ENCODE data around the gene RAD51B.

RAD51B gene

DNA sequence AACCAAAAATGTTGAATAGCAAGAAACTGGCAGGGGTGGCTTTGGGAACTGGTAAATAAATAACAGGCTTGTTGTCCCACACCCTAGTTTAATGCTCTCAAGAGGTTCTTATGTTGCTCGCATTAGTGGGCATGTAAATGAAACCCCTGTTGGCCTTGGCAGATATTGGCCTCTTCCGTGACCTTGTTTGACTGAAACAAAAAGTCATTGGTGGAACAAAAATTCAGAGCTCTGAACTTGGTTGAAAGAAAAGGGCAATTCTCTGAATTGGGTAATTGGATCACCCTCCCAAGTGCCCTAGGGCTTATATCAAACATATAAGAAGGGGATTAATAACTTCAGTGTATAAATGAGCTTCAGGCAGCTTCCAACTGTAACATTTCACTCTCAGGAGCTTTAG lies 547.1 kb downstream of the RAD51B start:
- no CpG with 5 or more reads among the region's 2 CpGs for WGBS (ENCODE audit: extremely low coverage, insufficient coverage, low lambda C conversion rate)

DNA sequence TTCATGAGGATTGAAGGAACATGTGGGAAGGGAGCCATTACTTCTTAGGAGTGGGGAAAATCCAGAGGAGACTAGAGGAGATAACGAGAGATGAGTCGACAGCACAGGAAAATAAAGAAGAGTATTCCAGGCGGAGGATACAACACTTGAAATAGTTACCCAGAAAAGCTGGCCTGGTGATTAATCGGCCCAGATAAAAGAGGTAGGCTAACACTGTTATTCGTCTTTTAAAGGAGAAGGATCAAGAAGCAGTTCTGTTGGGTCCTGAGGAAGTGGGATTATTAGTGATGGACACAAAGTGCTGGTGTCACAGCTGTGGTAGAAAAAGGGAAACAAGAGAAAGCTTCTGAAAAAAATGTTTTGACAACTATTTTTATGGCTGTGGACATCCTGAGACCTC lies 548.0 kb downstream of the RAD51B start:
- H3K56ac ChIP-seq (ENCODE audit: low read length), result no peak overlapping the region
- H3K4me3 ChIP-seq (ENCODE audit: low read length), result no peak overlapping the region
- no peaks in the 10 kb centered on the region for H3K79me2 ChIP-seq (ENCODE audit: control insufficient read depth, insufficient read depth, low read length)
- H3K27ac ChIP-seq (ENCODE audit: low read depth, low read length), result no peak overlapping the region
- H3K9ac ChIP-seq (ENCODE audit: low read length), result no peak overlapping the region
- no CpG with 5 or more reads among the region's 5 CpGs for WGBS (ENCODE audit: extremely low coverage, insufficient coverage, low lambda C conversion rate)
- H3K4ac ChIP-seq (ENCODE audit: low read depth, low read length), result no peak overlapping the region
- no peak overlapping the region for H3K18ac ChIP-seq (ENCODE audit: low read length)
- no peaks in the 10 kb centered on the region for H3K79me1 ChIP-seq (ENCODE audit: low read length)
- no peak overlapping the region for H2BK120ac ChIP-seq (ENCODE audit: low read depth, low read length)
- no peak overlapping the region for H3K23ac ChIP-seq (ENCODE audit: low read length)
- no peak overlapping the region for H3K4me2 ChIP-seq (ENCODE audit: low read length)
- H3K4me1 ChIP-seq (ENCODE audit: control insufficient read depth, low read depth, low read length), result no peaks in the 10 kb centered on the region
- no peaks in the 10 kb centered on the region for H3K36me3 ChIP-seq (ENCODE audit: control insufficient read depth, insufficient read depth, low read length)
- H4K8ac ChIP-seq (ENCODE audit: low read depth, low read length), result no peak overlapping the region
- no peak overlapping the region for H2AK5ac ChIP-seq (ENCODE audit: low read length)
- no peak overlapping the region for H2BK15ac ChIP-seq (replicated peaks; ENCODE audit: low read depth)
- no peak overlapping the region for H4K5ac ChIP-seq (ENCODE audit: low read length)
- H2BK5ac ChIP-seq (ENCODE audit: low read length), result no peak overlapping the region
- no peaks in the 10 kb centered on the region for H3K27me3 ChIP-seq (ENCODE audit: insufficient read depth, low read length, poor library complexity)
- no peak for DNase-seq

More for the DNA sequence above, 547.1 kb downstream of the RAD51B start:
- Histone ChIP-seq H4K8ac (ENCODE audit: low read depth, low read length) (no peak overlapping the region), H3K27ac (ENCODE audit: low read depth, low read length) (no peak overlapping the region), H3K4me2 (ENCODE audit: low read length) (no peak overlapping the region), H3K4me1 (ENCODE audit: control insufficient read depth, low read depth, low read length) (no peaks in the 10 kb centered on the region), H3K79me2 (ENCODE audit: control insufficient read depth, insufficient read depth, low read length) (no peaks in the 10 kb centered on the region), H3K23ac (ENCODE audit: low read length) (no peak overlapping the region), H3K27me3 (ENCODE audit: insufficient read depth, low read length, poor library complexity) (no peaks in the 10 kb centered on the region), H4K5ac (ENCODE audit: low read length) (no peak overlapping the region), H2AK5ac (ENCODE audit: low read length) (no peak overlapping the region), H3K9ac (ENCODE audit: low read length) (no peak overlapping the region), H3K79me1 (ENCODE audit: low read length) (no peaks in the 10 kb centered on the region), H3K56ac (ENCODE audit: low read length) (no peak overlapping the region), H3K4ac (ENCODE audit: low read depth, low read length) (no peak overlapping the region), H2BK120ac (ENCODE audit: low read depth, low read length) (no peak overlapping the region), H3K4me3 (ENCODE audit: low read length) (no peak overlapping the region), H2BK15ac (replicated peaks; ENCODE audit: low read depth) (no peak overlapping the region), H2BK5ac (ENCODE audit: low read length) (no peak overlapping the region), H3K18ac (ENCODE audit: low read length) (no peak overlapping the region), H3K36me3 (ENCODE audit: control insufficient read depth, insufficient read depth, low read length) (no peaks in the 10 kb centered on the region)
- no peak for DNase-seq

DNA sequence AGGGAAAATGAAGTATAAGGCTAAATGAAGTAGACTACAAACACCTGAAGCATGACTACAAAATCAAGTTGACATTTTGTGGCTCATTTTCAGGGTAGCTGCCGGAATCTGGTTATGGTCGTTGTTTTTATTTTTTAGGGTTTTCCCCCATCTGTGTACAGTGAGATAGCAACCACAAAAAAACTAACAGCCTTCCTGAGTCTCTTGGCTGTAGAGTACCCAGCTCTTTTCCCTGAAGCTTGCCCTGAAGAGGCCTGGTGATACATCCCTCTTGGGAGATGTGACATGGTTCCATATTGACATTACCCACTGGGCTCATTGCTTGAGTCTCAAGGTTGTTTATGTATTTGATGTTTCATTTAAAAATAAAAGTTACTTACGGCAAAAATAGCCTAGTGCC lies 549.3 kb downstream of the RAD51B start:
- DNase-seq, result no peak
- Histone ChIP-seq H2BK15ac (replicated peaks; ENCODE audit: low read depth) (no peak overlapping the region), H4K8ac (ENCODE audit: low read depth, low read length) (no peak overlapping the region), H2BK5ac (ENCODE audit: low read length) (no peak overlapping the region), H2AK5ac (ENCODE audit: low read length) (no peak overlapping the region), H3K9ac (ENCODE audit: low read length) (no peak overlapping the region), H3K4me1 (ENCODE audit: control insufficient read depth, low read depth, low read length) (no peaks in the 10 kb centered on the region), H4K5ac (ENCODE audit: low read length) (no peak overlapping the region), H3K4me2 (ENCODE audit: low read length) (no peak overlapping the region), H3K27me3 (ENCODE audit: insufficient read depth, low read length, poor library complexity) (no peaks in the 10 kb centered on the region), H3K27ac (ENCODE audit: low read depth, low read length) (no peak overlapping the region), H3K36me3 (ENCODE audit: control insufficient read depth, insufficient read depth, low read length) (no peaks in the 10 kb centered on the region), H3K56ac (ENCODE audit: low read length) (no peak overlapping the region), H3K79me1 (ENCODE audit: low read length) (no peaks in the 10 kb centered on the region), H2BK120ac (ENCODE audit: low read depth, low read length) (no peak overlapping the region), H3K4me3 (ENCODE audit: low read length) (no peak overlapping the region), H3K18ac (ENCODE audit: low read length) (no peak overlapping the region), H3K4ac (ENCODE audit: low read depth, low read length) (no peak overlapping the region), H3K23ac (ENCODE audit: low read length) (no peak overlapping the region), H3K79me2 (ENCODE audit: control insufficient read depth, insufficient read depth, low read length) (no peaks in the 10 kb centered on the region)
- no CpG with 5 or more reads among the region's 3 CpGs for WGBS (ENCODE audit: extremely low coverage, insufficient coverage, low lambda C conversion rate)

DNA sequence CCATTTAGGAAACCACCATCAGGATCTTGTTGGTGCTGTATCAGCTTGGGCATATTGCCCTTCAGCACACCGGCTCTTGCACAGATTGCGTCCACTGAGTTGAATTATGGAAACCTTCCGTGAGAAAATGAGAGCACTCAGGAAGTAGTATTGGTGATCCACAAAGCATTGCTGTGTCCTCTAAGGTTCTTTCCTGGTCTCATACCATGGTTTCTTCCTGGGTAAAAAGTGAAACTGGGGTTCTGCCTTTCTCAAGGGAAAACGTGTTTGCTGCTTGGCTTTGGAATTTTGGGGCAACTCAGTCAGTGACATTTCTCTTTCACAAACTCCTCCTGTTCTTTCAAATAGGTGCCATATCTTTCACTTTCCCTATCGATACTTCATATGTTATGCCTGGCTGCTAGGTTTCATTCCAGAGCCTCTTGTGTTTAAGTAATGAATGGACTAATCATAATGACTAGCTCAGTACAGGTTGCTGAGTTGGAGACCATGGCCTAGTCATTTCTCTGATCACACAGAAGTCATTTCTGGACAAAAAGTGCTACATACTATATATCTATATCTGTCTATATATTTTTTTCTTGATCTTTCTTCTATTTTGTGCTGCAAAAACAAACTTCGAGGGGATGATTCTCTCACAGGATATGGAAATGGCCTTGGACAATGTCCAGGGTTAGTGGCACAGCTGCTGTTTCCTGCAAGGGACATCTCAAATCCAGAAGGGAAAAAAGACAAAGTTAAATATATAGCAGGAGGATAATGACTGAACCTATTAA lies 549.9 kb downstream of the RAD51B start:
- Histone ChIP-seq H3K27me3 (ENCODE audit: insufficient read depth, low read length, poor library complexity) (no peaks in the 10 kb centered on the region), H3K4me2 (ENCODE audit: low read length) (no peak overlapping the region), H3K4me1 (ENCODE audit: control insufficient read depth, low read depth, low read length) (no peaks in the 10 kb centered on the region), H3K27ac (ENCODE audit: low read depth, low read length) (no peak overlapping the region), H4K5ac (ENCODE audit: low read length) (no peak overlapping the region), H3K23ac (ENCODE audit: low read length) (no peak overlapping the region), H3K18ac (ENCODE audit: low read length) (no peak overlapping the region), H2BK5ac (ENCODE audit: low read length) (no peak overlapping the region), H3K4ac (ENCODE audit: low read depth, low read length) (no peak overlapping the region), H3K79me2 (ENCODE audit: control insufficient read depth, insufficient read depth, low read length) (no peaks in the 10 kb centered on the region), H3K56ac (ENCODE audit: low read length) (no peak overlapping the region), H3K79me1 (ENCODE audit: low read length) (no peaks in the 10 kb centered on the region), H2BK15ac (replicated peaks; ENCODE audit: low read depth) (no peak overlapping the region), H2AK5ac (ENCODE audit: low read length) (no peak overlapping the region), H4K8ac (ENCODE audit: low read depth, low read length) (no peak overlapping the region), H3K36me3 (ENCODE audit: control insufficient read depth, insufficient read depth, low read length) (no peaks in the 10 kb centered on the region), H3K4me3 (ENCODE audit: low read length) (no peak overlapping the region), H2BK120ac (ENCODE audit: low read depth, low read length) (no peak overlapping the region), H3K9ac (ENCODE audit: low read length) (no peak overlapping the region)
- no peak for DNase-seq
- WGBS (ENCODE audit: extremely low coverage, insufficient coverage, low lambda C conversion rate), result no CpG with 5 or more reads among the region's 6 CpGs

GRCh38 chr14:68370057-68370360 lies 550.4 kb downstream of the RAD51B start:
- no peak overlapping the region for H2AK5ac ChIP-seq (ENCODE audit: low read length)
- no peak overlapping the region for H3K56ac ChIP-seq (ENCODE audit: low read length)
- no peak overlapping the region for H2BK15ac ChIP-seq (replicated peaks; ENCODE audit: low read depth)
- no peak overlapping the region for H3K23ac ChIP-seq (ENCODE audit: low read length)
- no peak overlapping the region for H3K9ac ChIP-seq (ENCODE audit: low read length)
- H3K4me1 ChIP-seq (ENCODE audit: control insufficient read depth, low read depth, low read length), result peaks cover 4% of the 10 kb centered on the region
- H3K27ac ChIP-seq (ENCODE audit: low read depth, low read length), result no peak overlapping the region
- no peak overlapping the region for H3K4me2 ChIP-seq (ENCODE audit: low read length)
- no peaks in the 10 kb centered on the region for H3K79me2 ChIP-seq (ENCODE audit: control insufficient read depth, insufficient read depth, low read length)
- H4K8ac ChIP-seq (ENCODE audit: low read depth, low read length), result no peak overlapping the region
- no peaks in the 10 kb centered on the region for H3K36me3 ChIP-seq (ENCODE audit: control insufficient read depth, insufficient read depth, low read length)
- no peak overlapping the region for H3K4me3 ChIP-seq (ENCODE audit: low read length)
- H3K18ac ChIP-seq (ENCODE audit: low read length), result no peak overlapping the region
- no peak overlapping the region for H2BK5ac ChIP-seq (ENCODE audit: low read length)
- H3K27me3 ChIP-seq (ENCODE audit: insufficient read depth, low read length, poor library complexity), result no peaks in the 10 kb centered on the region
- no peak overlapping the region for H4K5ac ChIP-seq (ENCODE audit: low read length)
- no peak overlapping the region for H3K4ac ChIP-seq (ENCODE audit: low read depth, low read length)
- no peak for DNase-seq
- H2BK120ac ChIP-seq (ENCODE audit: low read depth, low read length), result no peak overlapping the region
- no peaks in the 10 kb centered on the region for H3K79me1 ChIP-seq (ENCODE audit: low read length)

DNA sequence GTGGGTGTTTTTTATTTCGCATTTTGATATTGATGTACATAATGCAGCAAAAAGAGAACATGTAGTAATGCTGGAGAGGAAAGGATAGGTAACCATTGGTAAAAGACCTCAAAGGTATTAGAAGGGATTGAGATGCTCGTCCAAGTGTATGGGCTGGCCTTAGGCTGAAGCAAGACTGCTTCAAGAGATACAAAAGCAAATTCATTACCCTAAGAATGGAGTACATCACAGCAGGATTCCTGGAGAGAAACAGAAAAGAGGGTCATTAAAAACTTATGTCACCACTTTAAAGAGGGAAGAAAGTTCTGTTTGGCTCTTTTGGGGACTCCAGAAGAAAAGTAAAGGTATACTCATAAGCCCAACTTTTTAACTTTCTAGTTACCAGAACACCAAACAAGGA lies 552.8 kb downstream of the RAD51B start:
- Histone ChIP-seq H3K27me3 (ENCODE audit: insufficient read depth, low read length, poor library complexity) (no peaks in the 10 kb centered on the region), H3K79me1 (ENCODE audit: low read length) (no peaks in the 10 kb centered on the region), H3K23ac (ENCODE audit: low read length) (no peak overlapping the region), H2BK120ac (ENCODE audit: low read depth, low read length) (no peak overlapping the region), H3K18ac (ENCODE audit: low read length) (no peak overlapping the region), H3K9ac (ENCODE audit: low read length) (no peak overlapping the region), H2AK5ac (ENCODE audit: low read length) (no peak overlapping the region), H3K56ac (ENCODE audit: low read length) (no peak overlapping the region), H3K27ac (ENCODE audit: low read depth, low read length) (no peak overlapping the region), H3K4me2 (ENCODE audit: low read length) (no peak overlapping the region), H2BK15ac (replicated peaks; ENCODE audit: low read depth) (no peak overlapping the region), H3K4me3 (ENCODE audit: low read length) (no peak overlapping the region), H3K4me1 (ENCODE audit: control insufficient read depth, low read depth, low read length) (peaks cover 5% of the 10 kb centered on the region), H2BK5ac (ENCODE audit: low read length) (no peak overlapping the region), H4K8ac (ENCODE audit: low read depth, low read length) (no peak overlapping the region), H3K4ac (ENCODE audit: low read depth, low read length) (no peak overlapping the region), H3K79me2 (ENCODE audit: control insufficient read depth, insufficient read depth, low read length) (no peaks in the 10 kb centered on the region), H4K5ac (ENCODE audit: low read length) (no peak overlapping the region), H3K36me3 (ENCODE audit: control insufficient read depth, insufficient read depth, low read length) (no peaks in the 10 kb centered on the region)
- no peak for DNase-seq
- no CpG with 5 or more reads among the region's 2 CpGs for WGBS (ENCODE audit: extremely low coverage, insufficient coverage, low lambda C conversion rate)
